Measurements from ENCODE around the gene GREM2.

Gene GREM2

DNA sequence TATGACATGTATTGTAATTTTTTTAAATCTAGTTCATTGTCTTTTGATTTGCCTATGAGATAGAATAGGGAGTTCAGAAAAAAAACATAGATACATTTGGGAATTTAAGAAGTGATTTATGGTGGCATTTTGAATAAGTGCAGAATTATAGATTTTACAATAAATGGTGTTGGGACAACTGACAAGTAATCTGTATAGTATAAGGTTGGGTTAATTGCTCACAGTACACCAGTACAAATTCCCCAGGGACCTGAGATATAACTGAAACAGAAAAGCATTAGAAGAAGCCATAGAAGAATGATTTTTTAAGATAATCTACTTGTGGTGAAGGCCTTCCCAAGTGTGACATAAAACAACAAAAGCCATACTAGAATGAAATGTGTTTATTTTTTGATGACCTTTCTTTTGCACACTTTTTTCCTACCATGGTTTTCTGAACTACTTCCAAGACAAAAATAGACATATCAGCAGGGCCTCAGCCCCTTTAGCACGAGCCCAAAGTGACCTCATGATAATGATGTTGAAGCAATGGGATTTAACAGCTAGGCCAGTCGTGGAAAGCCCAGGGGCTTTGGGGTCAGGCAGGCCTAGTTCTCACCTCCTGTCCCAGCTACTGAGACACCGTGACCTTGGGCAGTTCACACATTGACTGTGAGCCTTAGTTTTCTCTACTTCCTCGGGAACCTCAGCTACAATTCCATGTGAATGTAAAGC lies 87.4 kb downstream of the GREM2 start:
- no peak overlapping the region for H3K4me3 ChIP-seq (ENCODE audit: low read depth, low read length)
- TF ChIP-seq, protein P1, sequence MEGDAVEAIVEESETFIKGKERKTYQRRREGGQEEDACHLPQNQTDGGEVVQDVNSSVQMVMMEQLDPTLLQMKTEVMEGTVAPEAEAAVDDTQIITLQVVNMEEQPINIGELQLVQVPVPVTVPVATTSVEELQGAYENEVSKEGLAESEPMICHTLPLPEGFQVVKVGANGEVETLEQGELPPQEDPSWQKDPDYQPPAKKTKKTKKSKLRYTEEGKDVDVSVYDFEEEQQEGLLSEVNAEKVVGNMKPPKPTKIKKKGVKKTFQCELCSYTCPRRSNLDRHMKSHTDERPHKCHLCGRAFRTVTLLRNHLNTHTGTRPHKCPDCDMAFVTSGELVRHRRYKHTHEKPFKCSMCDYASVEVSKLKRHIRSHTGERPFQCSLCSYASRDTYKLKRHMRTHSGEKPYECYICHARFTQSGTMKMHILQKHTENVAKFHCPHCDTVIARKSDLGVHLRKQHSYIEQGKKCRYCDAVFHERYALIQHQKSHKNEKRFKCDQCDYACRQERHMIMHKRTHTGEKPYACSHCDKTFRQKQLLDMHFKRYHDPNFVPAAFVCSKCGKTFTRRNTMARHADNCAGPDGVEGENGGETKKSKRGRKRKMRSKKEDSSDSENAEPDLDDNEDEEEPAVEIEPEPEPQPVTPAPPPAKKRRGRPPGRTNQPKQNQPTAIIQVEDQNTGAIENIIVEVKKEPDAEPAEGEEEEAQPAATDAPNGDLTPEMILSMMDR (IDR thresholded peaks at IDR 0.05; ENCODE audit: insufficient read depth, low read depth, low read length, missing control alignments): no peak
- DNase-seq (ENCODE audit: low read depth): no peak

DNA sequence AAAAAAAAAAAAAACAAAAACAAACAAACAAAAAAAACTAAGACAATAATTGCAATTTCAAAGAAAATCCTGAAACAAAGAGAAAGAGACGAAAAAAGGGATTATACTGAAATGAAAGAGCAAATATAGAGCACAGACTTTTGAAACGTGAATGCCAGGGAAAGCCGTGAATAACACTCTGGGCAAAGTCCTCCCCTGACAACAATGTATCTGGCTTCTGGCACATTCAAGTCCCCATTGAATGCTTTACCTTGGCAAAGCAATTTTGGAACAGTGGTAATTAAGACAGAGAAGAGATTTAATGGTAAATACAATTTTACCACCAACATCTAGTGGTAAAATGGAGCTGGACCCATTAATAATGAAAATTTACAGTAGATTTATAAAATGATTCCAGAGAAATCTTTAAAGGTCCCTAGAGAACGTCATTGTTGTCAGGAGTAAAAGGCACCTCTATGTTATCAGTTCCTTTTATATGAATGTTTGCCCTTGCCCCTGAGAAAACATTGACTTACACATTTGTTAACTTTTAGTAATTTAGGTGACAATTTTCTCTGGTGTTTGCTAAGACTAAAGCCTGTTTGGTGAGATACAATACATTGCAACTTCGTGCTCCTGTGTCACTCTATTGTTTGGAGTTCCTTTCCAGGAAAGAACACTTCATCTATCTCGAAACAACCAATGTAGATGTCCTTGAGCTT lies 89.7 kb downstream of the GREM2 start:
- TF ChIP-seq, protein P1 (IDR thresholded peaks at IDR 0.05; ENCODE audit: insufficient read depth, low read depth, low read length, missing control alignments): no peak
- no peak overlapping the region for H3K4me3 ChIP-seq (ENCODE audit: low read depth, low read length)
- no peak for DNase-seq (ENCODE audit: low read depth)

DNA sequence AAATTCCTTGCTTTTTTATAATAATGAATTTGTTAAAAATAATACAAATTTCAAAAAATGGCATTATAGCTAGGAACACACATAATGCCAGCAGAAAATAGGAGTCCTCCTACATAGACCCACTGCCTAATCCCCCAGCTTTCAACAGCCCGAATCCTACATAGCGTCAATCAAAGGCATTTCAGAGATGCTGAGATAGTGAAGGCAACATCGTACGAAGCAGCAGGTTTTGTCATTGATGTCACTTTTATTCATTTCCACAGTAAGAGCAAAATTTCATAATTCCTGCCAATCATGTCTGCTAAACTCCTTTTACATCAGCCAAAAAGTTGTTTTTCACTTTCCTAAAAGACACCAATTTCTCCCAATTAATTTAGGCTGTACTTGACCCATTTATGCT lies 94.1 kb downstream of the GREM2 start:
- TF ChIP-seq, protein P1 (IDR thresholded peaks at IDR 0.05; ENCODE audit: insufficient read depth, low read depth, low read length, missing control alignments): no peak
- no peak for DNase-seq (ENCODE audit: low read depth)
- no peak overlapping the region for H3K4me3 ChIP-seq (ENCODE audit: low read depth, low read length)

DNA sequence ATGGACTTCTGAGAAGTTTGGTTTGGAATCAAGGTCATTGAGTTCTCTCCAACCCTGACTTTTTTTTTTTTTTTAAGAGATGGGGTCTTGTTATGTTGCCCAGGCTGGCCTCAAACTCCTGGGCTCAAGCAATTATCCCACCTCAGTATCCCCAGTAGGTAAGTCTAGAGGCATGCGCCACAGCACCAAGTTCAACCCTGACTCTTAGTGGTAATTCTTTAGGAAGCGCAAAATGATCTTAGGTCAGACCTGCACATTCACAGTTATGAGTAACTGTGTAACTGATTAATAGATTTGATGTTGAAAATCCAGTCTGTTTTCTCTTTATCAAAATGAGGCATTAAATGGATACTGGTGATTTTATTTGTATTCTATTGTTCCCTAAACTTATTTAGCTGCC lies 95.9 kb downstream of the GREM2 start:
- TF ChIP-seq, protein P1 (IDR thresholded peaks at IDR 0.05; ENCODE audit: insufficient read depth, low read depth, low read length, missing control alignments): no peak
- H3K4me3 ChIP-seq (ENCODE audit: low read depth, low read length): no peak overlapping the region
- DNase-seq (ENCODE audit: low read depth): no peak

DNA sequence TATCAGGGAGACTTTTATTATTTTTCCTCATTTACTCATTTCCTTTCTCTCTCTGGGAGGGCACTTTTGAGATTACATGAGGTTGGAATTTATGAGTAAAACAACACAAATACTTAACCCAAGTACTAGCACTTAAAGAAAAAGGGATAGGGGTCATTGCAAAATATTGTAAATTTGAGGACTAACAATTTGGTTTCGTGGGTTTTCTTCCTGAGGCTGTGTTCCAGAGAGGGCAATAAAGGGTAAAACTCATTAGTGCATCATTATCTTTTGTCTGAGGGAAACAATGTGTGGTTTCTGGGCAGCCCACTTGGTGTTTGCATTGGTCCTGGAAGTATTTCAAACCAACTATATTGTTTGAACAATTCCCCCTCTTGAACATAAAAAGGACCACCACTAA lies 96.5 kb downstream of the GREM2 start:
- TF ChIP-seq, protein P1 (IDR thresholded peaks at IDR 0.05; ENCODE audit: insufficient read depth, low read depth, low read length, missing control alignments): no peak
- no peak for DNase-seq (ENCODE audit: low read depth)
- no peak overlapping the region for H3K4me3 ChIP-seq (ENCODE audit: low read depth, low read length)

DNA sequence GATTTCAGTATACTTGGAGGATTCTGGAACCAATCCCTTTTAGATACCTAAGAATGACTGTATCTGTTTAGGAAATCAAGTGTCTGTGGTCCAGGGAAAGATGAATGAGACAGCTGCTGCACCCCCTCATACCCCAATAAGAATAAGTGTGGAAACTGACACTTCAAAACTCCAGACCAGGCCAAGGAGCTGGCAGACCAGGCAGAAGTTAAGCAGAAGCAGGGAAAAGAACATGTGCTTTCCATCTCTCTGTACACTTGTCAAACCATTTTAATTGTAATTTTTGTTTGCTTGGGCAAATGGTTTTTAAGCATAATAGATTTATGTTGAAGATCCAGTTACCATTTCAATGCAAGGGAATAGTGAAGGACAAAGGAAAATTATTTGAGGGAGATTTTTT lies 100.2 kb downstream of the GREM2 start:
- H3K4me3 ChIP-seq (ENCODE audit: low read depth, low read length): no peak overlapping the region
- TF ChIP-seq, protein P1 (IDR thresholded peaks at IDR 0.05; ENCODE audit: insufficient read depth, low read depth, low read length, missing control alignments): no peak
- no peak for DNase-seq (ENCODE audit: low read depth)

All from GM12865 (cell line).